ENCODE results near the gene ZNF891.

The ZNF891 gene

GRCh38 chr12:133061954-133062353 lies 68.1 kb downstream of the ZNF891 start:
- no peak for DNase-seq (ENCODE audit: low read depth)

- no peak for DNase-seq (ENCODE audit: low read depth)
Measured at GRCh38 chr12:133058203-133059113, 71.6 kb downstream of the ZNF891 start.

- DNase-seq (ENCODE audit: low read depth), result no peak
Measured at GRCh38 chr12:133057446-133057845, 72.6 kb downstream of the ZNF891 start.
